NCI-H526 (cell line): Measurements from ENCODE around the gene CDC14B.

ENCODE experiments used
- DNase-seq, 2 experiments: peaks; one replicate each; lab custom pipeline; 2025; lab: John Stamatoyannopoulos, UW

Gene CDC14B

GRCh38 chr9:96485280-96485679, 134.4 kb downstream of the CDC14B start:
- DNase-seq, result no peak

GRCh38 chr9:96484521-96484931, 135.1 kb downstream of the CDC14B start:
- DNase-seq, result no peak

GRCh38 chr9:96483733-96484390, 135.8 kb downstream of the CDC14B start:
- no peak for DNase-seq

GRCh38 chr9:96483197-96483596, 136.4 kb downstream of the CDC14B start:
- no peak for DNase-seq

GRCh38 chr9:96482476-96482875, 137.2 kb downstream of the CDC14B start:
- no peak for DNase-seq

- no peak for DNase-seq
These were observed 138.9 kb downstream of the CDC14B start for GRCh38 chr9:96480736-96481135.

- no peak for DNase-seq
These were observed 140.7 kb downstream of the CDC14B start for GRCh38 chr9:96478829-96479371.

- no peak for DNase-seq
These were observed 143.1 kb downstream of the CDC14B start for GRCh38 chr9:96476591-96476990.

- DNase-seq, result no peak
These were observed 143.6 kb downstream of the CDC14B start for GRCh38 chr9:96476013-96476412.

- no peak for DNase-seq
These were observed 151.9 kb downstream of the CDC14B start for GRCh38 chr9:96467784-96468183.

GRCh38 chr9:96464426-96464825, 155.2 kb downstream of the CDC14B start:
- DNase-seq, result no peak

GRCh38 chr9:96462541-96462940, 157.1 kb downstream of the CDC14B start:
- DNase-seq, result no peak

GRCh38 chr9:96461336-96461735, 158.3 kb downstream of the CDC14B start:
- no peak for DNase-seq

- no peak for DNase-seq
These were observed 158.8 kb downstream of the CDC14B start for GRCh38 chr9:96460882-96461281.

- DNase-seq, result no peak
These were observed 159.2 kb downstream of the CDC14B start for GRCh38 chr9:96460470-96460869.

GRCh38 chr9:96459268-96460007, 160.2 kb downstream of the CDC14B start:
- no peak for DNase-seq

GRCh38 chr9:96458226-96458625, 161.4 kb downstream of the CDC14B start:
- DNase-seq, result no peak

- DNase-seq, result no peak
These were observed 162.4 kb downstream of the CDC14B start for GRCh38 chr9:96457266-96457665.

- DNase-seq, result peak in 1 of 2 experiments; percentile 1
These were observed 166.0 kb downstream of the CDC14B start for GRCh38 chr9:96453625-96454024.

- peak in 1 of 2 experiments; percentile 48 for DNase-seq
These were observed 168.8 kb downstream of the CDC14B start for GRCh38 chr9:96450613-96451528.
